GM12864 (cell line): ENCODE data around the gene YTHDC1.
A peak's percentile ranks its signal among the peaks of the same experiment; 100 is the strongest.
"Not testable (repeated sequence)": the region's sequence is repeated elsewhere in the genome, so short reads cannot be mapped to it uniquely, and the experiment has no call there.

Experiments
- DNase-seq: peaks from one replicate; pipeline ENCODE4 v3.0.0-alpha.2; 2011; ENCODE audit warnings: low read depth
- H3K4me3 ChIP-seq: 2 replicates; pipeline ENCODE4 v1.5.1; 2011; ENCODE audit warnings: mild to moderate bottlenecking, low read depth, low read length, control low read depth
- CTCF ChIP-seq: IDR thresholded peaks from 2 replicates; pipeline ENCODE4 v1.5.1; 2011; ENCODE audit warnings: low read depth, mild to moderate bottlenecking, moderate library complexity, low read length, control low read depth, inconsistent platforms; ENCODE audit errors: missing control alignments

Gene YTHDC1

GRCh38 chr4:68349649-68350360 is at the start of gene YTHDC1:
YTHDC1 (minus strand) TSS chr4:68350090; CDS start chr4:68349753, 337 bp downstream.
- H3K4me3 ChIP-seq, result peak within 1 kb of the TSS; percentile 85
- no peak for TF ChIP-seq CTCF
- DNase-seq, result peak; percentile 91

- H3K4me3 ChIP-seq, result no peak overlapping the region
- TF ChIP-seq CTCF, result no peak
- no peak for DNase-seq
These were observed 49.4 kb upstream of the YTHDC1 start for GRCh38 chr4:68399306-68399705.

GRCh38 chr4:68396756-68397155 is 46.9 kb upstream of the YTHDC1 start:
- no peak overlapping the region for H3K4me3 ChIP-seq
- no peak for TF ChIP-seq CTCF
- no peak for DNase-seq

- no peak for TF ChIP-seq CTCF
- no peak overlapping the region for H3K4me3 ChIP-seq
- DNase-seq, result no peak
These were observed 41.5 kb upstream of the YTHDC1 start for GRCh38 chr4:68391436-68391835.

GRCh38 chr4:68390205-68390935 is 40.5 kb upstream of the YTHDC1 start:
- no peak for TF ChIP-seq CTCF
- H3K4me3 ChIP-seq, result no peak overlapping the region
- no peak for DNase-seq

- not testable (repeated sequence) for H3K4me3 ChIP-seq, DNase-seq
These were observed 39.6 kb upstream of the YTHDC1 start for GRCh38 chr4:68389386-68389913.

- no peak for TF ChIP-seq CTCF
- H3K4me3 ChIP-seq, result no peak overlapping the region
- DNase-seq, result no peak
These were observed 38.5 kb upstream of the YTHDC1 start for GRCh38 chr4:68388347-68388865.
